GM12878 (cell line): Measurements from ENCODE around the gene HOXB6. TPM values are rescaled to one million over a fixed set of nuclear protein-coding genes. Genes with fewer than 3 reads are reported as not detected.

ENCODE experiments used
- ATAC-seq: fragments of 200-7000 bp; cut with Tn5 transposase; 3 replicates; pipeline ENCODE4 v1.9.1; 2020; ENCODE audit warnings: mild to moderate bottlenecking, moderate library complexity
- BruUV-seq: library from RNA; stranded (reverse); fragments of 400-500 nt; replicated peaks from 2 replicates; lab custom pipeline; 2021; lab: Mats Ljungman, UMichigan
- CTCF ChIA-PET: fragments of 300-600 bp; sonication (Branson Sonifier 250); formaldehyde crosslinking; extraction: SDS; loops from one replicate; lab custom pipeline; 2021; ENCODE audit warnings: inconsistent platforms; lab: Yijun Ruan, JAX
- POLR2A ChIA-PET: fragments of 350-600 bp; formaldehyde crosslinking; extraction: SDS; loops from one replicate; lab custom pipeline; 2021; ENCODE audit warnings: inconsistent platforms; lab: Charles Lee
- RAD21 ChIA-PET: fragments of 300-600 bp; sonication (Branson Sonifier 250); formaldehyde crosslinking; loops from one replicate; lab custom pipeline; 2023; ENCODE audit warnings: antibody characterized with exemption; ENCODE audit not compliant: unreplicated experiment; lab: Charles Lee
- SMC1A ChIA-PET: fragments of 300-600 bp; sonication (Branson Sonifier 250); formaldehyde crosslinking; loops from one replicate; lab custom pipeline; 2023; ENCODE audit not compliant: unreplicated experiment, uncharacterized antibody; lab: Charles Lee
- DNase-seq: peaks from one replicate; pipeline ENCODE4 v3.0.0-alpha.2; 2011; ENCODE audit warnings: low read depth, low spot score
- FAIRE-seq: peaks from 3 replicates; lab custom pipeline; 2011; peaks lifted over from hg19 to GRCh38; lab: Jason Lieb, UNC
- H2AFZ ChIP-seq: 2 replicates; pipeline ENCODE4 v1.6.0; 2011; ENCODE audit warnings: low read depth, low read length, control low read depth; ENCODE audit not compliant: control insufficient read depth
- H3K27ac ChIP-seq: 2 replicates; pipeline ENCODE4 v1.5.1; 2011; ENCODE audit warnings: control low read depth; ENCODE audit not compliant: control insufficient read depth, insufficient read depth
- H3K27me3 ChIP-seq, 2 experiments: replicated peaks in 1 of 2; 2 replicates each; pipeline versions ENCODE4 v1.6.0 to v1.6.1; 2011; ENCODE audit warnings: low read length in 1 of 2; ENCODE audit not compliant: control insufficient read depth in 2 of 2, insufficient read depth in 2 of 2
- H3K36me3 ChIP-seq, 2 experiments: 2 replicates each; pipeline ENCODE4 v1.5.1; 2011; ENCODE audit warnings: low read length in 1 of 2; ENCODE audit not compliant: control insufficient read depth in 2 of 2, insufficient read depth in 2 of 2
- H3K4me1 ChIP-seq: 2 replicates; pipeline ENCODE4 v1.6.1; 2011; ENCODE audit warnings: mild to moderate bottlenecking, low read length, moderate library complexity, mixed read lengths; ENCODE audit not compliant: control insufficient read depth, insufficient read depth
- H3K4me2 ChIP-seq: 2 replicates; pipeline ENCODE4 v1.6.0; 2011; ENCODE audit warnings: control low read depth; ENCODE audit not compliant: control insufficient read depth, insufficient read depth
- H3K4me3 ChIP-seq: fragments of 200-600 bp; sonication (generic); 2 replicates; pipeline ENCODE4 v1.5.1; 2016
- H3K79me2 ChIP-seq: 2 replicates; pipeline ENCODE4 v1.6.0; 2011; ENCODE audit warnings: low read length; ENCODE audit not compliant: control insufficient read depth, insufficient read depth
- H3K9ac ChIP-seq: 2 replicates; pipeline ENCODE4 v1.8.0; 2011; ENCODE audit warnings: low read length, control low read depth, mixed read lengths; ENCODE audit not compliant: control insufficient read depth, insufficient read depth
- H3K9me3 ChIP-seq: replicated peaks from 3 replicates; pipeline ENCODE4 v1.5.1; 2011; ENCODE audit warnings: mild to moderate bottlenecking, low read length; ENCODE audit not compliant: control insufficient read depth, insufficient read depth
- H4K20me1 ChIP-seq: 2 replicates; pipeline ENCODE4 v1.6.0; 2011; ENCODE audit not compliant: control insufficient read depth, insufficient read depth
- BCL3 ChIP-seq: IDR thresholded peaks from 2 replicates; pipeline ENCODE4 v1.6.1; 2011; ENCODE audit warnings: borderline replicate concordance, low read depth, mild to moderate bottlenecking, moderate library complexity, low read length; ENCODE audit not compliant: insufficient read depth, poor library complexity, severe bottlenecking
- EP300 ChIP-seq, 2 experiments: fragments of 150-350 bp in 1 of 2; IDR thresholded peaks; 2 replicates each; pipeline ENCODE4 v1.6.1; 2011 to 2012; ENCODE audit warnings: low read depth in 2 of 2, low read length in 2 of 2, borderline replicate concordance in 1 of 2, improper control_type of control experiment in 1 of 2, inconsistent platforms in 1 of 2; ENCODE audit not compliant: control insufficient read depth in 1 of 2
- GABPA ChIP-seq: IDR thresholded peaks from 2 replicates; pipeline ENCODE4 v1.6.1; 2014; ENCODE audit warnings: antibody characterized with exemption, low read depth, mild to moderate bottlenecking, inconsistent platforms
- MTA2 ChIP-seq: fragments of 450-650 bp; IDR thresholded peaks from 2 replicates; pipeline ENCODE4 v1.6.1; 2016; ENCODE audit warnings: low read depth, mild to moderate bottlenecking, moderate library complexity
- PAX8 ChIP-seq: fragments of 450-650 bp; IDR thresholded peaks from 2 replicates; pipeline ENCODE4 v1.6.1; 2017; ENCODE audit warnings: mild to moderate bottlenecking, moderate library complexity
- POLR2AphosphoS2 ChIP-seq: IDR thresholded peaks from 2 replicates; pipeline ENCODE4 v1.6.1; 2011; ENCODE audit warnings: low read depth, mild to moderate bottlenecking, low read length, improper control_type of control experiment, moderate library complexity
- RELB ChIP-seq: fragments of 450-650 bp; IDR thresholded peaks from 2 replicates; pipeline ENCODE4 v1.6.1; 2017; ENCODE audit warnings: low read depth, mild to moderate bottlenecking, moderate library complexity
- SMAD1 ChIP-seq: fragments of 450-650 bp; IDR thresholded peaks from 2 replicates; pipeline ENCODE4 v1.6.1; 2018; ENCODE audit warnings: mild to moderate bottlenecking, low read depth; ENCODE audit not compliant: partially characterized antibody
- SREBF2 ChIP-seq: IDR thresholded peaks from 2 replicates; pipeline ENCODE4 v1.6.1; 2012; ENCODE audit warnings: mild to moderate bottlenecking, low read length
- USF2 ChIP-seq: IDR thresholded peaks from 2 replicates; pipeline ENCODE4 v1.6.1; 2011; ENCODE audit warnings: low read depth, low read length, improper control_type of control experiment, borderline replicate concordance
- WRNIP1 ChIP-seq: IDR thresholded peaks from 2 replicates; pipeline ENCODE4 v1.6.1; 2011; ENCODE audit warnings: low read depth, low read length, improper control_type of control experiment, borderline replicate concordance
- ZZZ3 ChIP-seq: IDR thresholded peaks from 2 replicates; pipeline ENCODE4 v1.6.1; 2011; ENCODE audit warnings: low read depth; ENCODE audit not compliant: control insufficient read depth, insufficient read length
- WGBS: methylation state at CpG from one replicate; pipeline ENCODE4 v1.1.6; 2016; ENCODE audit warnings: low lambda C conversion rate; ENCODE audit not compliant: insufficient replicate concordance, insufficient coverage; ENCODE audit errors: missing lambda C conversion rate; 5-methylcytosine and 5-hydroxymethylcytosine counted together
- in situ Hi-C: fragments of 300-500 bp; cut with MboI; formaldehyde crosslinking; loops from 9 replicates; pipeline ENCODE4 v1.14.3; 2018; ENCODE audit warnings: mixed read lengths
- intact Hi-C: fragments of 100-400 bp; cut with micrococcal nuclease; formaldehyde crosslinking; loops from one replicate; pipeline ENCODE4 v1.14.2; 2022; ENCODE audit not compliant: unreplicated experiment
- polyA plus RNA-seq, 11 experiments: library from polyadenylated mRNA; depleted of rRNA in 4 of 11; unstranded in 6 of 11; stranded (reverse) in 5 of 11; fragments of >200 nt; fragmentation: Nextera tagmentation in 4 of 11; fragmentation: Illumina TruSeq in 1 of 11; extraction: Ambion mirVana in 4 of 11; extraction: Trizol in 1 of 11; gene quantifications; 1 replicate in 1 of 11; 2 replicates in 10 of 11; pipeline versions ENCODE4 v1.2.1 to v1.2.3, GENCODE V29; 2011 to 2016; ENCODE audit warnings: inconsistent platforms in 2 of 11, missing spikeins in 2 of 11, low read depth in 1 of 11
- total RNA-seq, 4 experiments: library from RNA; depleted of rRNA in 3 of 4; stranded (reverse); fragments of >200 nt in 3 of 4; fragmentation: Illumina TruSeq in 1 of 4; extraction: Trizol in 1 of 4; gene quantifications; 2 replicates each; pipeline versions ENCODE4 v1.2.1 to v1.2.3, GENCODE V29; 2013 to 2021

The HOXB6 gene
- total and polyA plus RNA-seq, 10 of the 15 experiments (the other 5 are each of a cell fraction or from before 2014, with no cell fraction given) = 0.04 to 0.51 (median 0.09) TPM; not detected in 2

GRCh38 chr17:48559840-48560817, 44.7 kb downstream of the HOXB6 start:
- 60% methylated on average over 13 of the region's 14 CpGs for WGBS
- no peaks in the 10 kb centered on the region for H3K27me3 ChIP-seq
- TF ChIP-seq MTA2 (no peak), RELB (no peak), SREBF2 (no peak), PAX8 (no peak), BCL3 (no peak), SMAD1 (no peak), ZZZ3 (no peak), WRNIP1 (no peak), USF2 (no peak), POLR2AphosphoS2 (no peak), GABPA (no peak), EP300 (IDR thresholded peaks at IDR 0.05; ENCODE audit: borderline replicate concordance in 1 of 2, control insufficient read depth in 1 of 2, low read depth in 2 of 2, low read length in 2 of 2) (no peak)
- TF ChIP-seq, all 136 proteins: peak for 0
- SMC1A ChIA-PET = interaction anchor here (1.2 to 3.3 kb wide), 2 partner anchors 23 to 49 kb away, joined by 4 to 11 read pairs; no protein-coding TSS in a partner anchor
- Histone ChIP-seq H3K4me3 (no peak overlapping the region), H3K4me2 (no peak overlapping the region), H3K9ac (no peak overlapping the region), H3K4me1 (no peaks in the 10 kb centered on the region), H3K9me3 (no peaks in the 10 kb centered on the region), H3K36me3 (no peaks in the 10 kb centered on the region; a peak in 1 of 4 replicates), H3K79me2 (no peaks in the 10 kb centered on the region), H3K27ac (no peak overlapping the region), H2AFZ (no peak overlapping the region), H4K20me1 (no peaks in the 10 kb centered on the region)
- in situ Hi-C loops (no loop called here), intact Hi-C loops (no loop called here)
- CTCF ChIA-PET = interaction anchor here (0.8 to 1.8 kb wide), 3 partner anchors 49 to 227 kb away, joined by 3 to 6 read pairs (median 3); no protein-coding TSS in a partner anchor
- FAIRE-seq (no peak), ATAC-seq (no peak), DNase-seq (no peak)
- no TSS peak for BruUV-seq
- POLR2A ChIA-PET = interaction anchor here (0.6 to 1.4 kb wide), 2 partner anchors 32 to 42 kb away, joined by 3 read pairs; no protein-coding TSS in a partner anchor
- RAD21 ChIA-PET = no interaction called here
